Left lung (tissue), 10 donors: ENCODE results near the gene C1orf116. TPM values are rescaled to one million over a fixed set of nuclear protein-coding genes. Genes with fewer than 3 reads are reported as not detected.

Experiments used
- ATAC-seq: fragments of 200-7000 bp; cut with Tn5 transposase; one replicate; pipeline ENCODE4 v1.9.1; 2020; ENCODE audit warnings: moderate library complexity
- DNase-seq, 4 donors: peaks; one replicate each; pipeline ENCODE4 v3.0.0-alpha.2; 2013 to 2020
- H3K27ac ChIP-seq, 2 donors: fragments of 200-600 bp; sonication (generic) in 1 of 2; one replicate each; pipeline versions ENCODE4 v1.5.0 to v1.8.0; 2020 to 2021
- H3K27me3 ChIP-seq, 2 donors: fragments of 200-600 bp; sonication (generic) in 1 of 2; one replicate each; pipeline versions ENCODE4 v1.5.0 to v1.8.0; 2020 to 2021
- H3K36me3 ChIP-seq, 2 donors: fragments of 200-600 bp; sonication (generic) in 1 of 2; one replicate each; pipeline versions ENCODE4 v1.5.0 to v1.8.0; 2020 to 2021
- H3K4me1 ChIP-seq, 2 donors: fragments of 200-600 bp; one replicate each; pipeline ENCODE4 v1.8.0; 2021
- H3K4me3 ChIP-seq, 2 donors: fragments of 200-600 bp; sonication (generic) in 1 of 2; one replicate each; pipeline versions ENCODE4 v1.5.0 to v1.8.0; 2020 to 2021; ENCODE audit warnings: mild to moderate bottlenecking in 1 of 2
- H3K9me3 ChIP-seq, 2 donors: fragments of 200-600 bp; sonication (generic) in 1 of 2; one replicate each; pipeline versions ENCODE4 v1.5.0 to v1.8.0; 2020 to 2021
- CTCF ChIP-seq, 2 donors: fragments of 200-600 bp; sonication (generic) in 1 of 2; IDR thresholded peaks; one replicate each; pipeline versions ENCODE4 v1.5.0 to v1.8.0; 2021; ENCODE audit warnings: antibody characterized with exemption in 2 of 2
- intact Hi-C, 2 donors: fragments of 100-400 bp; cut with DNase I; formaldehyde crosslinking; loops; one replicate each; pipeline versions ENCODE4 v1.11.2 to v1.14.2; 2022
- polyA plus RNA-seq, 6 donors: library from polyadenylated mRNA; unstranded; fragments of 120-200 nt; gene quantifications; one replicate each; pipeline ENCODE4 v1.2.1, GENCODE V29; 2013; ENCODE audit not compliant: insufficient read length in 6 of 6
- total RNA-seq, 2 donors: library from RNA; stranded (reverse); fragmentation: NEBNext Ultra II Directional; extraction: Animal tissue kit (Norgen Biotek cat#: 25700); gene quantifications; one replicate each; pipeline ENCODE4 v1.2.1, GENCODE V29; 2021
- donor health status: DM: no; HTN: yes; CAD: no.
- donor health status: DM: no; HTN: no; CAD: no.

Gene C1orf116
- total and polyA plus RNA-seq, 8 donors, result 27.1 to 212 (median 41.4) TPM

GRCh38 chr1:207033302-207033701 is 746 bp upstream of the C1orf116 start:
- no peak for TF ChIP-seq CTCF (IDR thresholded peaks at IDR 0.05)
- peaks cover 0 to 24% of the 10 kb centered on the region in 2 donors for H3K27me3 ChIP-seq
- DNase-seq (no peak), ATAC-seq (no peak)
- H3K36me3 ChIP-seq, result no peaks in the 10 kb centered on the region
- no peaks in the 10 kb centered on the region for H3K4me1 ChIP-seq
- no peaks in the 10 kb centered on the region for H3K9me3 ChIP-seq
- intact Hi-C loops, result no loop called here
- H3K27ac ChIP-seq, result peak overlapping the region in 1 of 2 donors; percentile 49
- no peak overlapping the region for H3K4me3 ChIP-seq

- no peak for TF ChIP-seq CTCF (IDR thresholded peaks at IDR 0.05)
- peaks cover 0 to 24% of the 10 kb centered on the region in 2 donors for H3K27me3 ChIP-seq
- H3K4me1 ChIP-seq, result no peaks in the 10 kb centered on the region
- H3K4me3 ChIP-seq, result peak overlapping the region; percentile 29 to 40
- no peak for DNase-seq
- no peak for ATAC-seq
- H3K27ac ChIP-seq, result peak overlapping the region; percentile 73 to 85
- no peaks in the 10 kb centered on the region for H3K36me3 ChIP-seq
- no peaks in the 10 kb centered on the region for H3K9me3 ChIP-seq
- intact Hi-C loops, result no loop called here
Observed at GRCh38 chr1:207031632-207032264, 808 bp downstream of the C1orf116 start.

- no peak for TF ChIP-seq CTCF (IDR thresholded peaks at IDR 0.05)
- Histone ChIP-seq H3K36me3 (no peaks in the 10 kb centered on the region), H3K27me3 (peaks cover 0 to 24% of the 10 kb centered on the region in 2 donors), H3K4me3 (peak overlapping the region; percentile 29 to 40), H3K9me3 (no peaks in the 10 kb centered on the region), H3K4me1 (peaks cover 0 to 3% of the 10 kb centered on the region in 2 donors), H3K27ac (peak overlapping the region; percentile 73 to 85)
- intact Hi-C loops, result no loop called here
- DNase-seq (no peak), ATAC-seq (no peak)
Observed at GRCh38 chr1:207031016-207031415, 1.5 kb downstream of the C1orf116 start.

GRCh38 chr1:207030522-207031009 is 2.0 kb downstream of the C1orf116 start:
- ATAC-seq (peak; percentile 8), DNase-seq (no peak)
- Histone ChIP-seq H3K27me3 (peaks cover 0 to 24% of the 10 kb centered on the region in 2 donors), H3K9me3 (no peaks in the 10 kb centered on the region), H3K4me3 (peak overlapping the region; percentile 29 to 40), H3K4me1 (peaks cover 0 to 8% of the 10 kb centered on the region in 2 donors), H3K36me3 (no peaks in the 10 kb centered on the region), H3K27ac (peak overlapping the region; percentile 73 to 85)
- no peak for TF ChIP-seq CTCF (IDR thresholded peaks at IDR 0.05)
- intact Hi-C loops, result no loop called here

- no peaks in the 10 kb centered on the region for H3K36me3 ChIP-seq
- ATAC-seq (peak; percentile 5), DNase-seq (no peak)
- H3K27ac ChIP-seq, result peak overlapping the region; percentile 73 to 85
- intact Hi-C loops, result no loop called here
- no peak for TF ChIP-seq CTCF (IDR thresholded peaks at IDR 0.05)
- peaks cover 0 to 24% of the 10 kb centered on the region in 2 donors for H3K27me3 ChIP-seq
- H3K4me3 ChIP-seq, result peak overlapping the region; percentile 28 to 40
- no peaks in the 10 kb centered on the region for H3K9me3 ChIP-seq
- H3K4me1 ChIP-seq, result peaks cover 3 to 10% of the 10 kb centered on the region in 2 donors
Observed at GRCh38 chr1:207029701-207030521, 2.6 kb downstream of the C1orf116 start.
